KG1 (cell line): ENCODE results near the gene KRT73.
"Not testable (repeated sequence)": the region's sequence is repeated elsewhere in the genome, so short reads cannot be mapped to it uniquely, and the experiment has no call there.

Source experiments
- DNase-seq: peaks from one replicate; lab custom pipeline; 2025; lab: John Stamatoyannopoulos, UW

The KRT73 gene

GRCh38 chr12:52600071-52600470 is 18.3 kb downstream of the KRT73 start:
- DNase-seq: no peak

- DNase-seq: no peak
Observed at GRCh38 chr12:52598966-52599365, 19.4 kb downstream of the KRT73 start.

GRCh38 chr12:52594237-52594636 is 24.1 kb downstream of the KRT73 start:
- not testable (repeated sequence) for DNase-seq

- DNase-seq: no peak
Observed at GRCh38 chr12:52591521-52591920, 26.8 kb downstream of the KRT73 start.

- DNase-seq: no peak
Observed at GRCh38 chr12:52590021-52590420, 28.3 kb downstream of the KRT73 start.

- no peak for DNase-seq
Observed at GRCh38 chr12:52587563-52587962, 30.8 kb downstream of the KRT73 start.

GRCh38 chr12:52585946-52586345 is 32.4 kb downstream of the KRT73 start:
- DNase-seq: no peak

- no peak for DNase-seq
Observed at GRCh38 chr12:52585066-52585465, 33.3 kb downstream of the KRT73 start.

- DNase-seq: no peak
Observed at GRCh38 chr12:52584156-52584682, 34.1 kb downstream of the KRT73 start.

- no peak for DNase-seq
Observed at GRCh38 chr12:52582971-52583456, 35.3 kb downstream of the KRT73 start.

GRCh38 chr12:52582486-52582885 is 35.9 kb downstream of the KRT73 start:
- DNase-seq: no peak

GRCh38 chr12:52581481-52581880 is 36.9 kb downstream of the KRT73 start:
- no peak for DNase-seq

- DNase-seq: no peak
Observed at GRCh38 chr12:52581066-52581465, 37.3 kb downstream of the KRT73 start.

GRCh38 chr12:52580496-52580895 is 37.9 kb downstream of the KRT73 start:
- DNase-seq: no peak

- DNase-seq: no peak
Observed at GRCh38 chr12:52579468-52580465, 38.6 kb downstream of the KRT73 start.

GRCh38 chr12:52578469-52578868 is 39.9 kb downstream of the KRT73 start:
- no peak for DNase-seq

GRCh38 chr12:52577316-52577715 is 41.0 kb downstream of the KRT73 start:
- no peak for DNase-seq

GRCh38 chr12:52575948-52576347 is 42.4 kb downstream of the KRT73 start:
- DNase-seq: no peak

GRCh38 chr12:52575256-52575655 is 43.1 kb downstream of the KRT73 start:
- no peak for DNase-seq

GRCh38 chr12:52573743-52574142 is 44.6 kb downstream of the KRT73 start, which contains the start of gene KRT74:
TSS of gene KRT74 (minus strand) at chr12:52573843. CDS start at chr12:52573777, 66 bp downstream.
- no peak for DNase-seq

- no peak for DNase-seq
Observed at GRCh38 chr12:52573306-52573705, 45.1 kb downstream of the KRT73 start.

GRCh38 chr12:52570511-52570910 is 47.8 kb downstream of the KRT73 start:
- no peak for DNase-seq

GRCh38 chr12:52568111-52568510 is 50.2 kb downstream of the KRT73 start:
- no peak for DNase-seq
